Gastroesophageal sphincter (tissue), 3 donors: ENCODE results near the gene ARFGAP1.

Experiments
- CTCF ChIP-seq, 4 experiments: fragments of 200-600 bp in 2 of 4; fragments of 450-650 bp in 2 of 4; sonication (generic) in 1 of 4; IDR thresholded peaks; one replicate each; pipeline ENCODE4 v1.5.1; 2017 to 2019; ENCODE audit warnings: antibody characterized with exemption in 4 of 4, mild to moderate bottlenecking in 2 of 4, moderate library complexity in 2 of 4
- EP300 ChIP-seq: sonication (generic); formaldehyde crosslinking; IDR thresholded peaks from one replicate; pipeline ENCODE4 v1.6.1; 2017; ENCODE audit warnings: antibody characterized with exemption, mild to moderate bottlenecking
- POLR2AphosphoS5 ChIP-seq: sonication (generic); formaldehyde crosslinking; IDR thresholded peaks from one replicate; pipeline ENCODE4 v1.6.1; 2017; ENCODE audit warnings: antibody characterized with exemption

GRCh38 chr20:63257629-63258028 is 15.0 kb upstream of the ARFGAP1 start:
- TF ChIP-seq CTCF (IDR thresholded peaks at IDR 0.05) (no peak), EP300 (no peak), POLR2AphosphoS5 (no peak)
